ENCODE data around the gene MUC5AC. TPM values are rescaled to one million over a fixed set of nuclear protein-coding genes. Genes with fewer than 3 reads are reported as not detected.

The MUC5AC gene
- total and polyA plus RNA-seq, 2 of the 13 experiments (the other 11 are each of a cell fraction or from before 2014, with no cell fraction given): under 0.01 TPM; not detected in 1

- no peak for TF ChIP-seq MNT (IDR thresholded peaks at IDR 0.05)
- no peak for TF ChIP-seq PHF21A (CRISPR knock-in tag; IDR thresholded peaks at IDR 0.05)
- TF ChIP-seq MYNN (CRISPR knock-in tag; IDR thresholded peaks at IDR 0.05; ENCODE audit: low read depth): no peak
- no peak for TF ChIP-seq ZFX (CRISPR knock-in tag; IDR thresholded peaks at IDR 0.05; ENCODE audit: low read depth)
- TF ChIP-seq ZNF503 (CRISPR knock-in tag; IDR thresholded peaks at IDR 0.05): no peak
- TF ChIP-seq HDAC6 (IDR thresholded peaks at IDR 0.05; ENCODE audit: low read depth, low read length): no peak
- ATAC-seq: no peak
- CTCF ChIA-PET (ENCODE audit: low intra/inter-chr PET ratio, low total read pairs): no interaction called here
Observed at GRCh38 chr11:1179641-1180040, 21.9 kb downstream of the MUC5AC start.

More at GRCh38 chr11:1179641-1180040, 21.9 kb downstream of the MUC5AC start:
- Histone ChIP-seq H3K4me1 (ENCODE audit: insufficient read depth, low read length) (no peaks in the 10 kb centered on the region), H2AFZ (ENCODE audit: low read length) (no peak overlapping the region), H3K9me3 (ENCODE audit: low read length) (no peaks in the 10 kb centered on the region), H3K9ac (ENCODE audit: insufficient read depth, low read depth, low read length) (no peak overlapping the region), H4K20me1 (ENCODE audit: insufficient read depth, low read length) (no peaks in the 10 kb centered on the region), H3K79me2 (ENCODE audit: insufficient read depth, low read length) (no peaks in the 10 kb centered on the region), H3K27ac (ENCODE audit: extremely low read length, insufficient read depth, low read length) (no peak overlapping the region), H3K4me3 (replicated peaks in 1 of 3; ENCODE audit: insufficient read depth in 1 of 3, low read depth in 2 of 3, low read length in 3 of 3) (no peak overlapping the region), H3K4me2 (ENCODE audit: low read depth, low read length) (no peak overlapping the region), H3K36me3 (replicated peaks in 1 of 2; ENCODE audit: control insufficient read depth in 1 of 2, insufficient read depth in 2 of 2, low read length in 2 of 2) (no peaks in the 10 kb centered on the region), H3K27me3 (ENCODE audit: control insufficient read depth in 1 of 2, insufficient read depth in 2 of 2, low read length in 2 of 2) (peaks cover 3 to 36% of the 10 kb centered on the region in 2 experiments; a peak in 4 of 5 replicates)
- DNase-seq (ENCODE audit: low spot score) (no peak), FAIRE-seq (no peak)
- BruUV-seq (replicated peaks): no TSS peak
- POLR2A ChIA-PET: no interaction called here
- intact Hi-C loops (cut with micrococcal nuclease; ENCODE audit: unreplicated experiment): no loop called here
- in situ Hi-C loops (cut with HindIII; ENCODE audit: extremely low pct_ligation_motif_present, low pct_unique_long_range_greater_than_20kb): no loop called here
- WGBS (ENCODE audit: low lambda C conversion rate): 13% methylated on average over 1 of the region's 17 CpGs

Data from HepG2 (cell line).